A549 (cell line): Measurements from ENCODE around the gene LRRC28. TPM values are rescaled to one million over a fixed set of nuclear protein-coding genes. Genes with fewer than 3 reads are reported as not detected.

ENCODE experiments used
- ATAC-seq, 2 experiments: fragments of 200-7000 bp in 1 of 2; fragments of >200 bp in 1 of 2; cut with Nextera tagmentation in 1 of 2; cut with Tn5 transposase in 1 of 2; 3 replicates each; pipeline versions ENCODE4 v1.8.0 to v1.9.1; 2018 to 2020; ENCODE audit warnings: mild to moderate bottlenecking in 1 of 2, moderate library complexity in 1 of 2
- CTCF ChIA-PET: fragments of 300-600 bp; sonication (Branson Sonifier 250); formaldehyde crosslinking; extraction: SDS; loops from one replicate; lab custom pipeline; 2021; ENCODE audit warnings: antibody characterized with exemption, inconsistent platforms; lab: Yijun Ruan, JAX
- POLR2A ChIA-PET: fragments of 350-600 bp; formaldehyde crosslinking; extraction: SDS; loops from one replicate; lab custom pipeline; 2021; ENCODE audit warnings: antibody characterized with exemption, inconsistent platforms; lab: Yijun Ruan, JAX
- DNase-seq, 2 experiments: peaks; one replicate each; pipeline versions ENCODE4 v3.0.0 to v3.0.0-alpha.2; 2011 to 2016; ENCODE audit warnings: low read depth in 1 of 2, low spot score in 1 of 2
- FAIRE-seq: peaks from 2 replicates; lab custom pipeline; 2011; peaks lifted over from hg19 to GRCh38; lab: Jason Lieb, UNC
- H3K27ac ChIP-seq, 2 experiments: fragments of >200 bp; sonication (Bioruptor Twin); formaldehyde crosslinking; 3 replicates each; pipeline ENCODE4 v1.5.1; 2016 to 2017
- H3K4me1 ChIP-seq: fragments of >200 bp; sonication (Bioruptor Twin); formaldehyde crosslinking; 3 replicates; pipeline ENCODE4 v1.6.1; 2016
- H3K4me2 ChIP-seq: fragments of >200 bp; sonication (Bioruptor Twin); formaldehyde crosslinking; 3 replicates; pipeline ENCODE4 v1.6.1; 2016
- H3K4me3 ChIP-seq: fragments of >200 bp; sonication (Bioruptor Twin); formaldehyde crosslinking; 3 replicates; pipeline ENCODE4 v1.5.1; 2016
- H3K9me3 ChIP-seq: fragments of >200 bp; sonication (Bioruptor Twin); formaldehyde crosslinking; 3 replicates; pipeline ENCODE4 v1.6.1; 2016
- CBX8 ChIP-seq: fragments of 200-600 bp; sonication (generic); IDR thresholded peaks from 2 replicates; pipeline ENCODE4 v1.6.1; 2016
- CEBPB ChIP-seq, 2 experiments: fragments of >200 bp in 1 of 2; sonication (Bioruptor Twin) in 1 of 2; formaldehyde crosslinking in 1 of 2; IDR thresholded peaks; 2 replicates each; pipeline ENCODE4 v1.6.1; 2012 to 2016
- CHD4 ChIP-seq: fragments of 200-600 bp; sonication (generic); IDR thresholded peaks from 2 replicates; pipeline ENCODE4 v1.6.1; 2016; ENCODE audit warnings: antibody characterized with exemption, mild to moderate bottlenecking, borderline replicate concordance
- EHMT2 ChIP-seq: fragments of 200-600 bp; sonication (generic); IDR thresholded peaks from 2 replicates; pipeline ENCODE4 v1.6.1; 2016; ENCODE audit warnings: antibody characterized with exemption, low read depth, mild to moderate bottlenecking, moderate library complexity
- FOSB ChIP-seq: fragments of 250-450 bp; sonication (Bioruptor Pico); IDR thresholded peaks from 2 replicates; pipeline ENCODE4 v1.5.0; 2020; ENCODE audit warnings: mild to moderate bottlenecking, moderate library complexity
- FOSL2 ChIP-seq, 2 experiments: fragments of 450-650 bp in 1 of 2; fragments of >200 bp in 1 of 2; sonication (Bioruptor Twin) in 1 of 2; formaldehyde crosslinking; IDR thresholded peaks; 2 replicates each; pipeline versions ENCODE4 v1.5.0 to v1.6.1; 2016 to 2020; ENCODE audit warnings: mild to moderate bottlenecking in 1 of 2, moderate library complexity in 1 of 2
- GATA3 ChIP-seq: IDR thresholded peaks from 2 replicates; pipeline ENCODE4 v1.6.1; 2012; ENCODE audit warnings: borderline replicate concordance
- HOXA7 ChIP-seq: fragments of 250-450 bp; sonication (Bioruptor Pico); IDR thresholded peaks from 2 replicates; pipeline ENCODE4 v1.5.0; 2020; ENCODE audit warnings: mild to moderate bottlenecking, moderate library complexity
- JUN ChIP-seq, 2 experiments: fragments of >200 bp; sonication (Bioruptor Twin); formaldehyde crosslinking; IDR thresholded peaks; 2 replicates in 1 of 2; 3 replicates in 1 of 2; pipeline ENCODE4 v1.6.1; 2016 to 2017
- KDM1A ChIP-seq: fragments of 200-600 bp; sonication (generic); IDR thresholded peaks from 2 replicates; pipeline ENCODE4 v1.6.1; 2016; ENCODE audit warnings: low read depth, mild to moderate bottlenecking
- MYC ChIP-seq: IDR thresholded peaks from 2 replicates; pipeline ENCODE4 v1.6.1; 2012; ENCODE audit warnings: mild to moderate bottlenecking, inconsistent platforms, low read length, improper control_type of control experiment, borderline replicate concordance
- NPAS2 ChIP-seq: fragments of 250-450 bp; sonication (Bioruptor Pico); IDR thresholded peaks from 2 replicates; pipeline ENCODE4 v1.8.0; 2022; ENCODE audit warnings: mild to moderate bottlenecking, moderate library complexity, borderline replicate concordance
- NR3C1 ChIP-seq: fragments of >200 bp; sonication (Bioruptor Twin); formaldehyde crosslinking; IDR thresholded peaks from 3 replicates; pipeline ENCODE4 v1.6.1; 2017
- PHF8 ChIP-seq: fragments of 200-600 bp; sonication (generic); IDR thresholded peaks from 2 replicates; pipeline ENCODE4 v1.6.1; 2016; ENCODE audit warnings: low read depth, mild to moderate bottlenecking, antibody characterized with exemption, moderate library complexity, borderline replicate concordance
- POLR2AphosphoS2 ChIP-seq: conservative IDR thresholded peaks from 2 replicates; pipeline ENCODE4 v1.6.1; 2012; ENCODE audit warnings: low read length, improper control_type of control experiment, inconsistent platforms
- RAD21 ChIP-seq, 2 experiments: fragments of >200 bp in 1 of 2; sonication (Bioruptor Twin) in 1 of 2; formaldehyde crosslinking in 1 of 2; IDR thresholded peaks in 1 of 2; conservative IDR thresholded peaks in 1 of 2; 2 replicates in 1 of 2; 3 replicates in 1 of 2; pipeline ENCODE4 v1.6.1; 2012 to 2018; ENCODE audit warnings: inconsistent platforms in 1 of 2
- RCOR1 ChIP-seq: fragments of 150-350 bp; IDR thresholded peaks from 2 replicates; pipeline ENCODE4 v1.6.1; 2014; ENCODE audit warnings: antibody characterized with exemption, low read length, low read depth
- RFX5 ChIP-seq: fragments of 450-650 bp; IDR thresholded peaks from 2 replicates; pipeline ENCODE4 v1.7.1; 2014; ENCODE audit warnings: antibody characterized with exemption, mild to moderate bottlenecking, moderate library complexity
- RNF2 ChIP-seq: fragments of 200-600 bp; sonication (generic); IDR thresholded peaks from 2 replicates; pipeline ENCODE4 v1.6.1; 2016; ENCODE audit warnings: low read depth, mild to moderate bottlenecking, antibody characterized with exemption, moderate library complexity, borderline replicate concordance
- SMC3 ChIP-seq: fragments of >200 bp; sonication (Bioruptor Twin); formaldehyde crosslinking; IDR thresholded peaks from 3 replicates; pipeline ENCODE4 v1.6.1; 2018; ENCODE audit warnings: inconsistent platforms
- SREBF2 ChIP-seq: fragments of 450-650 bp; IDR thresholded peaks from 2 replicates; pipeline ENCODE4 v1.6.1; 2014; ENCODE audit warnings: mild to moderate bottlenecking, moderate library complexity
- ZC3H11A ChIP-seq: fragments of 450-650 bp; IDR thresholded peaks from 2 replicates; pipeline ENCODE4 v1.6.1; 2014; ENCODE audit warnings: antibody characterized with exemption, mild to moderate bottlenecking
- ZNF302 ChIP-seq: fragments of 250-450 bp; sonication (Bioruptor Pico); IDR thresholded peaks from 2 replicates; pipeline ENCODE4 v1.9.0; 2021; ENCODE audit warnings: inconsistent platforms, mild to moderate bottlenecking, moderate library complexity
- WGBS: methylation state at CpG from one replicate; pipeline ENCODE4 v1.1.6; 2017; ENCODE audit errors: missing lambda C conversion rate; 5-methylcytosine and 5-hydroxymethylcytosine counted together
- polyA plus RNA-seq, 4 experiments: library from polyadenylated mRNA; depleted of rRNA in 3 of 4; stranded (reverse); fragments of >200 nt; fragmentation: RNase III in 1 of 4; extraction: RNeasy Plus Mini Kit Qiagen cat#74134 plus additional on column Dnase treatment in 1 of 4; gene quantifications; 2 replicates in 3 of 4; 3 replicates in 1 of 4; pipeline ENCODE4 v1.2.3, GENCODE V29; 2011 to 2017
- TF ChIP-seq, protein P1 (sequence below): IDR thresholded peaks from 2 replicates; pipeline ENCODE4 v1.6.1; 2012
- TF ChIP-seq, protein P2 (sequence below): fragments of >200 bp; sonication (Bioruptor Twin); formaldehyde crosslinking; IDR thresholded peaks from 3 replicates; pipeline ENCODE4 v1.5.1; 2016
- TF ChIP-seq, protein P3 (sequence below): fragments of 250-450 bp; sonication (Bioruptor Pico); IDR thresholded peaks from 2 replicates; pipeline ENCODE4 v1.5.0; 2020; ENCODE audit warnings: low read depth, mild to moderate bottlenecking, moderate library complexity

LRRC28 gene
- polyA plus RNA-seq, 2 of the 4 experiments (the other 2 are of a cell fraction), result 19.6 to 62.4 TPM

DNA sequence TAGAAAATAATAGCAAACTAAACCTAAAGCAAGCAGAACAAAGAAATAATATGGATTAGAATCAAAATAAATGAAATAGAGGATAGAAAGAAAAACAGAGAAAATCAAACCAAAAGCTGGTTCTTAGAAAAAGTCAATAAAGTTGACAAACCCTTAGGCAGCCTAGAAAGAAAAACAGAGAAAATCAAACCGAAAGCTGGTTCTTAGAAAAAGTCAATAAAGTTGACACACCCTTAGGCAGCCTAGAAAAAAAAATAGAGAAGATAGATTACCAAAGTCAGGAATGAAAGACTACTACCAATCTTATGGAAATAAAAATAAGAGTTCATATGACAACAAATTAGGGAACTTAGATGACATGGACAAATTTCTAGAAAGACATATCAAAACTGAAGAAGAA lies 142.4 kb downstream of the LRRC28 start:
- ATAC-seq, result no peak
- ChIA-PET POLR2A (no interaction called here), CTCF (interaction anchor here (1.2 to 2.0 kb wide), 4 partner anchors 9 to 362 kb away, joined by 4 to 6 read pairs (median 5); no protein-coding TSS in a partner anchor)
- Histone ChIP-seq H3K4me3 (no peak overlapping the region), H3K4me2 (no peak overlapping the region), H3K27ac (no peak overlapping the region), H3K9me3 (peaks cover 20% of the 10 kb centered on the region; the same call in 2 of the 3 replicates), H3K4me1 (no peaks in the 10 kb centered on the region)
- TF ChIP-seq, protein P1, sequence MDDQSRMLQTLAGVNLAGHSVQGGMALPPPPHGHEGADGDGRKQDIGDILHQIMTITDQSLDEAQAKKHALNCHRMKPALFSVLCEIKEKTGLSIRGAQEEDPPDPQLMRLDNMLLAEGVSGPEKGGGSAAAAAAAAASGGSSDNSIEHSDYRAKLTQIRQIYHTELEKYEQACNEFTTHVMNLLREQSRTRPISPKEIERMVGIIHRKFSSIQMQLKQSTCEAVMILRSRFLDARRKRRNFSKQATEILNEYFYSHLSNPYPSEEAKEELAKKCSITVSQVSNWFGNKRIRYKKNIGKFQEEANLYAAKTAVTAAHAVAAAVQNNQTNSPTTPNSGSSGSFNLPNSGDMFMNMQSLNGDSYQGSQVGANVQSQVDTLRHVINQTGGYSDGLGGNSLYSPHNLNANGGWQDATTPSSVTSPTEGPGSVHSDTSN, result no peak
- TF ChIP-seq GATA3, result no peak
- TF ChIP-seq ZC3H11A, result no peak
- TF ChIP-seq, protein P2, sequence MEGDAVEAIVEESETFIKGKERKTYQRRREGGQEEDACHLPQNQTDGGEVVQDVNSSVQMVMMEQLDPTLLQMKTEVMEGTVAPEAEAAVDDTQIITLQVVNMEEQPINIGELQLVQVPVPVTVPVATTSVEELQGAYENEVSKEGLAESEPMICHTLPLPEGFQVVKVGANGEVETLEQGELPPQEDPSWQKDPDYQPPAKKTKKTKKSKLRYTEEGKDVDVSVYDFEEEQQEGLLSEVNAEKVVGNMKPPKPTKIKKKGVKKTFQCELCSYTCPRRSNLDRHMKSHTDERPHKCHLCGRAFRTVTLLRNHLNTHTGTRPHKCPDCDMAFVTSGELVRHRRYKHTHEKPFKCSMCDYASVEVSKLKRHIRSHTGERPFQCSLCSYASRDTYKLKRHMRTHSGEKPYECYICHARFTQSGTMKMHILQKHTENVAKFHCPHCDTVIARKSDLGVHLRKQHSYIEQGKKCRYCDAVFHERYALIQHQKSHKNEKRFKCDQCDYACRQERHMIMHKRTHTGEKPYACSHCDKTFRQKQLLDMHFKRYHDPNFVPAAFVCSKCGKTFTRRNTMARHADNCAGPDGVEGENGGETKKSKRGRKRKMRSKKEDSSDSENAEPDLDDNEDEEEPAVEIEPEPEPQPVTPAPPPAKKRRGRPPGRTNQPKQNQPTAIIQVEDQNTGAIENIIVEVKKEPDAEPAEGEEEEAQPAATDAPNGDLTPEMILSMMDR, result no peak
- no peak for TF ChIP-seq RFX5
- TF ChIP-seq NR3C1, result no peak
- TF ChIP-seq CHD4, result no peak
- no peak for TF ChIP-seq PHF8
- no peak for TF ChIP-seq RCOR1
- DNase-seq, result no peak
- 28% methylated on average over 1 of the region's 1 CpG for WGBS
- FAIRE-seq, result no peak

DNA sequence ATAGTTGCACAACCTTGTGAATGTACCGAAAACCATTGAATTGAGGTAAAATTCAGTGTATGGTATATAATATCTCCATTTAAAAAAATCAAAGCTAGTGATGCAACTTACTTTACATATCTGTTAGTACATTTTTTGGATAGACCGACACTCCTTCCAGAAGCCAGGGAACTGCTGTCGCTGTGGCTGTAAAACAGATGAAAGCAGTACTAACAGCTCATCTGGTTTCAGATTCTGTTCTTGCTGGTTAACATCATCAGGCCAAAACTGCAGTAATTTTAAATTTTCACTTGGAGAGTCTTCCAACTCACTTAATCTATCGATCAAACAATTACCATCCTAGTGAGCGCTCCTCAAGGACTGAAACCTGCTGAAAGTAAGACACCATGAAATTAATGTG lies 145.1 kb downstream of the LRRC28 start:
- TF ChIP-seq MYC, result no peak
- no peak for TF ChIP-seq KDM1A
- no peak for TF ChIP-seq HOXA7 (CRISPR knock-in tag)
- TF ChIP-seq SMC3, result no peak
- no peak for TF ChIP-seq POLR2AphosphoS2
- TF ChIP-seq FOSL2 (IDR thresholded peaks at IDR 0.05), result no peak
- no peak for TF ChIP-seq FOSL2 (CRISPR knock-in tag; IDR thresholded peaks at IDR 0.05)
- TF ChIP-seq, protein P1, result no peak
- TF ChIP-seq PHF8, result no peak
- no peak for TF ChIP-seq ZNF302 (CRISPR knock-in tag)
- no peak for TF ChIP-seq RFX5
- no peak for TF ChIP-seq CEBPB (IDR thresholded peaks at IDR 0.05)
- no peak for TF ChIP-seq RNF2
- no peak for TF ChIP-seq SREBF2
- no peak for TF ChIP-seq NR3C1
- Histone ChIP-seq H3K4me3 (no peak overlapping the region), H3K9me3 (peaks cover 14% of the 10 kb centered on the region; the same call in 2 of the 3 replicates), H3K4me1 (no peaks in the 10 kb centered on the region), H3K27ac (no peak overlapping the region), H3K4me2 (no peak overlapping the region)
- ATAC-seq (no peak), DNase-seq (no peak), FAIRE-seq (no peak)
- ChIA-PET POLR2A (no interaction called here), CTCF (interaction anchor here (0.9 to 3.0 kb wide), 2 partner anchors 12 to 34 kb away, joined by 3 to 10 read pairs; no protein-coding TSS in a partner anchor)
- 92% methylated on average over 5 of the region's 5 CpGs for WGBS

DNA sequence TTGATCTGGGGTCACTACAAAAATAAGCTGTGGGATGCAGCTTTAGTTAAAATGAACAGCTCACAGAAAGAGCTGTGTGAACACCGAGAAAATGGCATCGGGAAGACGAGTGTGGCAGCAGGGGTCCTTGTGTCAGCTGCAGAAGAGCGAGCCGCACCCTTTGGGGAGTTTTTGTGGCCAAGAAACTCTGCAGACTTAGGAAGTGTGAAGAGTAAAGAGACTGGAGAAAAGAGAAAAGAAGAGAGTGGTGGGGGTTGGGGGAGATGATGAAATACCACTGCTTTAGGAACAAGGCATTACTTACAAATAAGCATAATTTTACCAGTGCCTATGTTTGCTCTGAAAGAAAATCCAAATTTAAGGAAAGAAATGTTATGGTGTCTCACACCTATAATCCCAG lies 147.8 kb downstream of the LRRC28 start:
- no peak overlapping the region for H3K4me3 ChIP-seq
- peaks cover 14% of the 10 kb centered on the region for H3K4me1 ChIP-seq
- no peaks in the 10 kb centered on the region for H3K9me3 ChIP-seq
- DNase-seq, result no peak
- WGBS, result 84% methylated on average over 5 of the region's 5 CpGs
- H3K4me2 ChIP-seq, result no peak overlapping the region
- ChIA-PET CTCF (interaction anchor here (0.6 to 3.2 kb wide), 3 partner anchors 10 to 305 kb away, joined by 3 to 15 read pairs (median 10); no protein-coding TSS in a partner anchor), POLR2A (no interaction called here)
- FAIRE-seq, result no peak
- no peak overlapping the region for H3K27ac ChIP-seq
- ATAC-seq, result no peak
- TF ChIP-seq, protein P2, result no peak
- TF ChIP-seq NPAS2 (CRISPR knock-in tag) (no peak), FOSB (CRISPR knock-in tag) (no peak), SMC3 (no peak), RNF2 (no peak), EHMT2 (no peak), JUN (IDR thresholded peaks at IDR 0.05) (no peak), CBX8 (no peak), RAD21 (conservative IDR thresholded peaks at IDR 0.05 in 1 of 2, IDR thresholded peaks at IDR 0.05 in 1 of 2) (no peak)
- TF ChIP-seq, protein P3, sequence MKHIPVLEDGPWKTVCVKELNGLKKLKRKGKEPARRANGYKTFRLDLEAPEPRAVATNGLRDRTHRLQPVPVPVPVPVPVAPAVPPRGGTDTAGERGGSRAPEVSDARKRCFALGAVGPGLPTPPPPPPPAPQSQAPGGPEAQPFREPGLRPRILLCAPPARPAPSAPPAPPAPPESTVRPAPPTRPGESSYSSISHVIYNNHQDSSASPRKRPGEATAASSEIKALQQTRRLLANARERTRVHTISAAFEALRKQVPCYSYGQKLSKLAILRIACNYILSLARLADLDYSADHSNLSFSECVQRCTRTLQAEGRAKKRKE (CRISPR knock-in tag), result no peak
